Smooth muscle cell (in vitro differentiated cells): Measurements from ENCODE around the gene DRGX. TPM values are rescaled to one million over a fixed set of nuclear protein-coding genes. Genes with fewer than 3 reads are reported as not detected.

Source experiments
- DNase-seq: peaks from one replicate; lab custom pipeline; 2025; ENCODE audit not compliant: unreplicated experiment; lab: John Stamatoyannopoulos, UW
- H2AFZ ChIP-seq: fragments of 200-600 bp; sonication (generic); 2 replicates; pipeline ENCODE4 v1.6.0; 2016; ENCODE audit warnings: antibody characterized with exemption, low read depth, mild to moderate bottlenecking
- H3F3A ChIP-seq: fragments of 200-600 bp; sonication (generic); 2 replicates; pipeline ENCODE4 v1.6.0; 2017; ENCODE audit warnings: antibody characterized with exemption, low read depth
- H3K27ac ChIP-seq: fragments of 200-600 bp; sonication (generic); 2 replicates; pipeline ENCODE4 v1.5.1; 2016; ENCODE audit warnings: low read depth, mild to moderate bottlenecking
- H3K27me3 ChIP-seq: fragments of 200-600 bp; sonication (generic); 2 replicates; pipeline ENCODE4 v1.6.1; 2016; ENCODE audit warnings: low read depth, mild to moderate bottlenecking
- H3K36me3 ChIP-seq: fragments of 200-600 bp; sonication (generic); 2 replicates; pipeline ENCODE4 v1.5.1; 2016; ENCODE audit warnings: low read depth
- H3K4me1 ChIP-seq: fragments of 200-600 bp; sonication (generic); 2 replicates; pipeline ENCODE4 v1.5.1; 2016; ENCODE audit warnings: low read depth
- H3K4me2 ChIP-seq: fragments of 200-600 bp; sonication (generic); 2 replicates; pipeline ENCODE4 v1.6.0; 2016; ENCODE audit warnings: mild to moderate bottlenecking
- H3K4me3 ChIP-seq: fragments of 200-600 bp; sonication (generic); 2 replicates; pipeline ENCODE4 v1.5.1; 2016; ENCODE audit warnings: mild to moderate bottlenecking
- H3K79me2 ChIP-seq: fragments of 200-600 bp; sonication (generic); 2 replicates; pipeline ENCODE4 v1.6.0; 2016; ENCODE audit warnings: low read depth, mild to moderate bottlenecking
- H3K9ac ChIP-seq: fragments of 200-600 bp; sonication (generic); 2 replicates; pipeline ENCODE4 v1.6.0; 2016; ENCODE audit warnings: low read depth
- H3K9me3 ChIP-seq: fragments of 200-600 bp; sonication (generic); replicated peaks from 2 replicates; pipeline ENCODE4 v1.5.1; 2016; ENCODE audit warnings: low read depth
- H4K20me1 ChIP-seq: fragments of 200-600 bp; sonication (generic); 2 replicates; pipeline ENCODE4 v1.6.0; 2016; ENCODE audit warnings: low read depth
- CTCF ChIP-seq: fragments of 200-600 bp; sonication (generic); IDR thresholded peaks from 2 replicates; pipeline ENCODE4 v1.5.1; 2017; ENCODE audit warnings: borderline replicate concordance, mild to moderate bottlenecking, antibody characterized with exemption; ENCODE audit not compliant: insufficient read depth, poor library complexity, severe bottlenecking
- WGBS: methylation state at CpG from one replicate; pipeline ENCODE4 v1.1.7; 2016; ENCODE audit warnings: low lambda C conversion rate; 5-methylcytosine and 5-hydroxymethylcytosine counted together
- polyA plus RNA-seq: library from polyadenylated mRNA; unstranded; fragments of >200 nt; fragmentation: Nextera tagmentation; extraction: Ambion mirVana; gene quantifications from 2 replicates; pipeline ENCODE4 v1.2.1, GENCODE V29; 2016
- total RNA-seq: library from RNA; depleted of rRNA; stranded (reverse); fragments of >200 nt; gene quantifications from 2 replicates; pipeline ENCODE4 v1.2.3, GENCODE V29; 2014

DRGX gene
- total and polyA plus RNA-seq, 2 experiments from 2014 or later = not detected

GRCh38 chr10:49323896-49324270 is 72.0 kb downstream of the DRGX start:
- Histone ChIP-seq H3K36me3 (no peaks in the 10 kb centered on the region), H3K4me3 (no peak overlapping the region), H3K9ac (no peak overlapping the region), H3K4me1 (no peaks in the 10 kb centered on the region), H3K79me2 (no peaks in the 10 kb centered on the region), H4K20me1 (no peaks in the 10 kb centered on the region), H3K9me3 (no peaks in the 10 kb centered on the region), H3K27ac (no peak overlapping the region), H2AFZ (no peak overlapping the region), H3F3A (no peaks in the 10 kb centered on the region), H3K27me3 (peaks cover 28% of the 10 kb centered on the region), H3K4me2 (no peak overlapping the region)
- 89% methylated on average over 9 of the region's 9 CpGs for WGBS
- no peak for DNase-seq
- TF ChIP-seq CTCF = no peak

GRCh38 chr10:49323171-49323895 is 72.6 kb downstream of the DRGX start:
- Histone ChIP-seq H3F3A (no peaks in the 10 kb centered on the region), H3K4me2 (no peak overlapping the region), H3K27ac (no peak overlapping the region), H3K79me2 (no peaks in the 10 kb centered on the region), H3K4me1 (no peaks in the 10 kb centered on the region), H4K20me1 (no peaks in the 10 kb centered on the region), H3K9ac (no peak overlapping the region), H3K9me3 (no peaks in the 10 kb centered on the region), H3K27me3 (peaks cover 27% of the 10 kb centered on the region), H3K36me3 (no peaks in the 10 kb centered on the region), H2AFZ (no peak overlapping the region), H3K4me3 (no peak overlapping the region)
- no peak for DNase-seq
- 78% methylated on average over 7 of the region's 7 CpGs for WGBS
- TF ChIP-seq CTCF = no peak

GRCh38 chr10:49322371-49323170 is 73.3 kb downstream of the DRGX start:
- no peaks in the 10 kb centered on the region for H3F3A ChIP-seq
- H3K79me2 ChIP-seq = no peaks in the 10 kb centered on the region
- peaks cover 27% of the 10 kb centered on the region for H3K27me3 ChIP-seq
- no peak overlapping the region for H3K4me2 ChIP-seq
- H3K9me3 ChIP-seq = no peaks in the 10 kb centered on the region
- no peak overlapping the region for H3K27ac ChIP-seq
- H2AFZ ChIP-seq = no peak overlapping the region
- TF ChIP-seq CTCF = no peak
- DNase-seq = no peak
- H3K4me1 ChIP-seq = no peaks in the 10 kb centered on the region
- no peak overlapping the region for H3K4me3 ChIP-seq
- WGBS = 90% methylated on average over 26 of the region's 26 CpGs
- H4K20me1 ChIP-seq = no peaks in the 10 kb centered on the region
- no peaks in the 10 kb centered on the region for H3K36me3 ChIP-seq
- no peak overlapping the region for H3K9ac ChIP-seq

- no peak overlapping the region for H3K9ac ChIP-seq
- no peak for TF ChIP-seq CTCF
- no peaks in the 10 kb centered on the region for H3K36me3 ChIP-seq
- no peaks in the 10 kb centered on the region for H3F3A ChIP-seq
- 81% methylated on average over 3 of the region's 3 CpGs for WGBS
- peaks cover 27% of the 10 kb centered on the region for H3K27me3 ChIP-seq
- no peak overlapping the region for H3K4me2 ChIP-seq
- no peaks in the 10 kb centered on the region for H3K4me1 ChIP-seq
- no peaks in the 10 kb centered on the region for H3K79me2 ChIP-seq
- H3K27ac ChIP-seq = no peak overlapping the region
- no peaks in the 10 kb centered on the region for H3K9me3 ChIP-seq
- H2AFZ ChIP-seq = no peak overlapping the region
- H3K4me3 ChIP-seq = no peak overlapping the region
- DNase-seq = no peak
- no peaks in the 10 kb centered on the region for H4K20me1 ChIP-seq
Measured at GRCh38 chr10:49321021-49321420, 74.9 kb downstream of the DRGX start.
